Sigmoid colon (tissue), 4 donors: ENCODE data around the gene LMO7.

Experiments used
- CTCF ChIP-seq, 4 experiments: fragments of 450-650 bp in 3 of 4; fragments of 200-600 bp in 1 of 4; IDR thresholded peaks; one replicate each; pipeline ENCODE4 v1.5.1; 2016 to 2019; ENCODE audit warnings: antibody characterized with exemption in 4 of 4, mild to moderate bottlenecking in 3 of 4, moderate library complexity in 2 of 4
- EP300 ChIP-seq, 4 donors: sonication (generic); formaldehyde crosslinking; IDR thresholded peaks; one replicate each; pipeline ENCODE4 v1.6.1; 2017; ENCODE audit warnings: antibody characterized with exemption in 4 of 4
- POLR2A ChIP-seq, 2 donors: fragments of 450-650 bp; IDR thresholded peaks; one replicate each; pipeline ENCODE4 v1.6.1; 2016; ENCODE audit warnings: antibody characterized with exemption in 2 of 2, mild to moderate bottlenecking in 2 of 2, moderate library complexity in 2 of 2
- POLR2AphosphoS5 ChIP-seq, 4 donors: sonication (generic); formaldehyde crosslinking; IDR thresholded peaks; one replicate each; pipeline ENCODE4 v1.6.1; 2017; ENCODE audit warnings: antibody characterized with exemption in 4 of 4

GRCh38 chr13:75829830-75830229 lies 193.7 kb downstream of the LMO7 start:
- TF ChIP-seq POLR2A (IDR thresholded peaks at IDR 0.05) = no peak
- TF ChIP-seq CTCF (IDR thresholded peaks at IDR 0.05) = no peak
- TF ChIP-seq POLR2AphosphoS5 (IDR thresholded peaks at IDR 0.05) = no peak
- no peak for TF ChIP-seq EP300 (IDR thresholded peaks at IDR 0.05)
